Hair follicular keratinocyte (primary cell): ENCODE data around the gene MOAP1. TPM values are rescaled to one million over a fixed set of nuclear protein-coding genes. Genes with fewer than 3 reads are reported as not detected.

Source experiments
- total RNA-seq: library from RNA; depleted of rRNA; stranded (reverse); fragments of >200 nt; gene quantifications from 2 replicates; pipeline ENCODE4 v1.2.3, GENCODE V29; 2015

The MOAP1 gene, protein sequence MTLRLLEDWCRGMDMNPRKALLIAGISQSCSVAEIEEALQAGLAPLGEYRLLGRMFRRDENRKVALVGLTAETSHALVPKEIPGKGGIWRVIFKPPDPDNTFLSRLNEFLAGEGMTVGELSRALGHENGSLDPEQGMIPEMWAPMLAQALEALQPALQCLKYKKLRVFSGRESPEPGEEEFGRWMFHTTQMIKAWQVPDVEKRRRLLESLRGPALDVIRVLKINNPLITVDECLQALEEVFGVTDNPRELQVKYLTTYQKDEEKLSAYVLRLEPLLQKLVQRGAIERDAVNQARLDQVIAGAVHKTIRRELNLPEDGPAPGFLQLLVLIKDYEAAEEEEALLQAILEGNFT
- total RNA-seq: 13.5 and 21.2 TPM in 2 replicates

DNA sequence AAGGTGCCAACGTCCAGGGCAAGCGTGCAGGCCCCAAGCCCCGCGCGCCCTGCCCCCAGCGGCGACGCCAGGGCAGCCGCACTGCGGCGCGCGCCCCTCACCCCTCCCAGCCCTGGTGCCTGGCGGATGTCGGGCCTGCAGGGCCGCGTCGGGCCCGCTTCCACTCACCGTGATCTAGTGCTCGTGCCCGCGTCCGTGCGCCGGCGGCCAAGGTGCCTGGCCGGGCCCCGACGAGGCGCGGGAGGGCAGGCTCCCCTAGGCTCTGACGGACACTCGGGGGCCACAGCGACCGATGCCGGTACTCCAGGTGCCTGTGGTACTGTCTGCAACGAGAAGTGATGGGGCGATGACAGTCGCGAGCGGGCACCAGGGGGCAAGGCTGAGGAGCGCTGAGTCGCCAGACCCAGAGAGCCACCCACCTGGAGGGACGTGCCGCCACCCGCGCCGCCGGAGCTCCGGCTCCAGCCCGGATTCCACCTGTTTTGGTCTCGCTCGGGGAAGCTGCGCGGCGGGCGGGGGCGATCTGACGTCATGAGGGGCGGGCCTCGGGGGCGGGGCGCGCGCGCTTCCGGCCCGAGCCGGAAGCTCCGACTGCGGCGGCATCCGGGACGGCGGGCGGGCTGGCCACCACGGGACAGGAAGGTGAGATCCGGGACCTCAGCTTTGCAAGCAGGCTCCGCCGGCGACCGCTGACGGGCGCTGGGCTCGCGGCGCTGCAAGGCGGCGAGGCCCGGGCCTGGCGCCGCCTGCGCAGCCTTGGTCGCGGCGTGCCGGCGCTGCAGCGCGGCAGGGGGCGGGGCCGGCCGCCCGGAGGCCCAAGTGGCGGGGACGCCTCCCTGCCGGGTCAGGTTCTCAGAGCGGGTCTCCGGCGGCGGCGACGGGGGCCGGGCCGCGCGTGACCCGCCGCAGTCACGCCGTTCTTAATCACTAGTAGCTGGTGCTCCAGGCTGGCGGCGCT is at the start of gene MOAP1, which contains the start of gene LYSET:
MOAP1 (minus strand) TSS at position 507 of the 958 bp plus-strand sequence. CDS start 655 bp downstream, outside the sequence.
LYSET (plus strand) TSS at position 927 of the 958 bp plus-strand sequence. CDS start 89 bp downstream, outside the sequence.

DNA sequence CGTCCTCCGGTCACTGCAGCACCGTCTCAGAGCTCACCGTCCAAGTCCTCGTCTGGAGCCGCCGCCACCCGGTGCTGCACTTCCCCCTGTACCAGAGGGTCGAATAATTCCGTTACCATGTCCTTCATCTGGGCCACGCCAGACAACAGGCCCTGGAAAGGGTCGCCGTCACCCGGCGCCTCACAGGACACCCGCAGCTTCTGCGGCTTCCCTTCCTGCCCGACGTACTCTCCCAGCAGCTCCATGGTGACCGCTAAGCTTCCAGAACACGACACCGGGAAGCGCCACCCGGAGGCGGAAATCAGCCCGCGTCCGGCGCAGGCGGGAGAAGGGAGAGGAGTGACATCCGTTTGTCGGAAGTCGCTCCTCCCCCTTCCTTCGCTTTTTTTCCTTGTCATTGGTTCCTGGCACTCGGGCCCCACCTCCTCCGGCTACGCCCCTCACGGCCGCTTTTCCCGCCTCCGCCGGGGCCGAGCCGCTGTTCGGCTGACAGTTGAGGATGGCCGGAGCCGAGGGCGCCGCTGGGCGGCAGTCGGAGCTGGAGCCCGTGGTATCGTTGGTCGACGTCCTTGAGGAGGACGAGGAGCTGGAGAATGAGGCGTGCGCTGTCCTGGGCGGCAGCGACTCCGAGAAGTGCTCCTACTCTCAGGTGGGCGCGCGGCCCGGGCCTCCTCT is 22.2 kb upstream of the MOAP1 start, which contains the start of the genes GON7 and UBR7:
GON7 (minus strand) TSS at position 273 of the 675 bp plus-strand sequence; CDS start at position 245, 28 bp downstream.
UBR7 (plus strand) TSS at position 464 of the 675 bp plus-strand sequence; CDS start at position 500, 36 bp downstream.

Other genes starting within 250 kb of the MOAP1 start
- gene ITPK1, start 69.0 kb downstream of the MOAP1 start, total RNA-seq: 58.5 and 75.2 TPM in 2 replicates
- gene LYSET, start 420 bp upstream of the MOAP1 start, total RNA-seq: 8.7 and 11.3 TPM in 2 replicates
- gene GON7, start 22.2 kb upstream of the MOAP1 start, total RNA-seq: 12.3 and 17.1 TPM in 2 replicates
- 20.5 and 26.6 TPM in 2 replicates for gene UBR7, start 22.4 kb upstream of the MOAP1 start, total RNA-seq
- 12.8 and 22.1 TPM in 2 replicates for gene BTBD7, start 148.1 kb upstream of the MOAP1 start, total RNA-seq
- not detected in 2 replicates for gene COX8C, start 162.3 kb upstream of the MOAP1 start, total RNA-seq
- not detected in 2 replicates for gene UNC79, start 246.0 kb upstream of the MOAP1 start, total RNA-seq